GM18907 (cell line): ENCODE data around the gene CAND2.
"Not testable (repeated sequence)": the region's sequence is repeated elsewhere in the genome, so short reads cannot be mapped to it uniquely, and the experiment has no call there.

Experiments
- ATAC-seq: cut with Tn5 transposase; IDR thresholded peaks from one replicate; pipeline ENCODE4 v1.9.1; 2021; ENCODE audit warnings: mild to moderate bottlenecking, moderate library complexity; ENCODE audit not compliant: unreplicated experiment

CAND2 gene

GRCh38 chr3:12829886-12830784 is 33.7 kb downstream of the CAND2 start:
- ATAC-seq: no peak

DNA sequence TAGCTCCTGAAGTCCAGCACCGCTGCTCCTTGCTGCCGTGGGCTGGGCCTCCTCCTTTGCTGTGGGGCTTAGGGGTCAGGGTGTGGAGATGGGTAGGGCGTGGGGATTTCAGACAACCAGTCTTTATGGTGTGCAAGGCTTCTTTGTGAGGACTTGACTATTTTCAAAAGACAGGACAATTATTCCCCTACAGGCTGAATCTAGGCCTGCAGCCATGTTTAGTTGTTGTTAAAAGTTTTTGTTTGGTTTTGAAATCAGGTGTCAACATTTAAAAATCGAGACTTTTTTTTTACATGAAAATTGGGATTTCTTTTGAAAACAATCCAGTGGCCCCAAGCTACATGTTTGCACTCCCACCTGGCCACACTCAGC is 34.3 kb downstream of the CAND2 start:
- no peak for ATAC-seq

- ATAC-seq: no peak
These were observed 34.9 kb downstream of the CAND2 start for GRCh38 chr3:12831301-12831866.

DNA sequence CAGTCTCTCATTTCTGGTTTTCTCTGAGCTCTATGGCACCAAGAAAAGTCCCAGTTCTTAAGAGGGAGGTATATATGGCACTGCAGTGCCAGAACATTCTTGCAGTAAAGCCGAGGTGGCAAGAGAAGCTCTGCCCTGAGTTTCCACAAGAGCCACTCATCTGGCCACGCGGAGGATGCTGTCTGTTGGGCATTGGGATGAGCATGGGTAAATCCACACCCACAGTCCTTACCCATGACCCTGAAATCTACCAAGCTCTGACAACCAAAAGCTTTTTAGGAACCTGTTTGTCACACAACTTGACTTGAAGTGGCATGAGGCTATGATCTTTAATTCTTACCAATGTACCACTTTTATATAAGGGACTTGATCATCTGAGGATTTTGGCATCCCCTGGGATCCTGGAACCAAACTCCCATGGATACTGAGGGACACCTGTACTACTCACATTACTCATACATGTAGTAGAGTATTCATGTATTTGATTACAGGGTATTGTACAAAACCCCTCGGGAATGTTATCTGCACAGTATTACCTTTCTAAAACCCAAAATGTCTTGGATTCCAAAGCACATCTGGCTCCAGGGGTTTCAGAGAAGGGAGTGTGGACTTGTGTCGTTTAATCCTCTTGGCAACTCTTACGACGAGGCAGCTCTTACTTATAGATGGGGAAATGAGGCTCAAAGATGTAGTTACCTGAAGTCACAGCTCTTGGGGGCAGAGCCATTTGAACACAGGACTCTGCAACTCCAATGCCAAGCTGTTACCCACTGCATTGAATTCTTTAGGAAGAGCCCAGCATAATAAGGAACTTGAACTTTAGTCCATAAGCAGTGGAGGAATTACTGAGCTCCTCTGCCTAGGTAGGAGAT is 36.1 kb downstream of the CAND2 start:
- no peak for ATAC-seq

DNA sequence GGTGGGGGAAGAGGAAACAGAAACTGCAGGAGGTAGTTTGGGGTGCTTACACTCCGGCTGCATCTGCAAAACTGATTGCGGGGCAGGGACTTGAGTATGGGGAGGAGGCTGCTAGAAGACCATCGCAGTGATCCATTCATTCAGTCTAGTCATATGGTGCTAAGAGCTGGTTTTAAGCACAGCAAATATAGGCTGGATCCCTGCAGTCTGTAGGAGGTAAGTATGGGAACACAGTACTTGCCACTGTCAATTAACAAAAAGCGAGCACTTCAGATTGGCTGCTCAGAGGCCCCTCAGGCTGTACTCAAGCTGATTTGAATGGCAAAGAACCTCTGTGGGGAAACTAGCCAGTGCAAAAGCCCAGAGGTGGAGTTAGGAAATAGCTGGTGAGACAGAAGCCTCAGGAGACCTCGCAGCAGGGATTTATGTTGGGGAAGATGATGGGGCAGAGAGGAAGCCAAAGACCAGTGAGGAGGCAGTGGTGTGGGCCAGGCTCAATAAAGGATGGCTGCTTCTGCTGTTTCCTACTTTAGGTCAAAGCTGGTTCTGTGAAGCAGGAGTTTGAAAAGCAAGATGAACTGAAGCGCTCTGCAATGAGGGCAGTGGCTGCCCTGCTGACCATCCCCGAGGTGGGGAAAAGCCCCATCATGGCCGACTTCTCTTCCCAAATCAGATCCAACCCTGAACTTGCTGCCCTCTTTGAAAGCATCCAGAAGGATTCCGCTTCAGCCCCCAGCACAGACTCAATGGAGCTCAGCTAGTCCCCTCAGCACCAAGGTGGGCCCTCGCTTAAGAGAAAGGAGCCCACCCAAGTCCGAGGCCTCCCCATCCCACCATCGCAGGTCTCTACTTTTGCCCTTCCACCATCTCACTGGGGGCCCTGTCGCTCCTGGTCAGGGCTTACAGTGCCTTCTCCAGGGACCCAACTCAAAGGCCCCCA is 37.0 kb downstream of the CAND2 start:
- ATAC-seq: no peak

DNA sequence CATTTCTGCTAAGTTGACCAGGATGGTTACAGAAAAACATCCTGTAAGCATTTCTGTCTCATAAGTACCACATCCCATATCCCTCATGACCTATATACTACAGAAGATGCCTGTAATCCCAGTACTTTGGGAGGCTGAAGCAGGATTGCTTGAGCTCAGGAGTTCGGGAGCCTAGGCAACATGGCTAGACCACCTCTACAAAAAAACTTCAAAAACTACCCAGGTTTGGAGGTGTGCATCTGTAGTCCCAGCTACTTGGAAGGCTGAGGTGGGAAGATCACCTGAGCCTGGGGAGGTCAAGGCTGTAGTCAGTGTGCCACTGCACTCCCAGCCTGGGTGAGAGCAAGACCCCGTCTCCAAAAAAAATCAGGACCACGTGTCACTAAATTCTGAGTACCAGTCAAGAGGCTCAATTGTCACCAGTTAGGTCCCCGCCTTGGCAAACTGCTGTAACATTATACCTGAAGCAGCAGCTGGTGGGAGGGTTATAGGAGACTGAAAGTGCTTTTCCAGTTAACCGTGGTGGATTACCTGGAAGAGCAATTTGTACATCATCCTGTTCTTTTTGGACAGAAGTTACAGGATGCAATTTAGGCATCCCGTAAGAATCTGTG is 38.7 kb downstream of the CAND2 start:
- ATAC-seq: no peak

DNA sequence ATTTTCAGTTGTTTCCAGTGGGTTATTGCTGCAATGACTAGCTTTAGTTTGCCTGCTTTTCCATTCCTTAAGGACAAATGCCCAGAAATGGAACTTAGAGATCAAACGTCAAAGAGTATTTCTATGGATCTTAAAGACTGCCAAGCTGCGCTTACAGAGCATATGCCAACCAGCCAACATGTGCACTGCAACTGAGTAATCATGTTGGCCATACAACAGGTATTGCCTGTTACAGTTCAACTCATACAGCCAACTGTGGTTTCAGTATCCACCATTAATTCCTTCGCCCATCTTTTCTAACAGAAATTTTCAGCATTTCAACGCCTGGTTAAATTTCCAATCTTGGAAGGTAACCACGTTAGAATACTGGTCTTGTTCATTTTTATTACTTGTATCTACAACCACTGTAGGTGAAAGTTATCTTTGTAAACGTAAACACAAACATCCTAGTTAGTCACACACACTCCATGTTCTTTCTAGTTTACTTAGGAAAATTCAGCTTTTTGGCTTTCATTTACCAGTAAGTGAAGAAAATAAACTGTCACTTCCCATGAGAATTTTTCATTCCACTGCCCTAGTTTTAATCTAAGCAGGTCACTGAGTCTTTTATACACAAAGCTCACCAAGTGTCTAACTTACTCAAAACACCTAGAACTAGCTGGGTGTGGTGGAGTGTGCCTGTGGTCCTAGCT is 41.0 kb downstream of the CAND2 start:
- ATAC-seq: no peak

GRCh38 chr3:12838179-12838965 is 41.9 kb downstream of the CAND2 start:
- no peak for ATAC-seq

DNA sequence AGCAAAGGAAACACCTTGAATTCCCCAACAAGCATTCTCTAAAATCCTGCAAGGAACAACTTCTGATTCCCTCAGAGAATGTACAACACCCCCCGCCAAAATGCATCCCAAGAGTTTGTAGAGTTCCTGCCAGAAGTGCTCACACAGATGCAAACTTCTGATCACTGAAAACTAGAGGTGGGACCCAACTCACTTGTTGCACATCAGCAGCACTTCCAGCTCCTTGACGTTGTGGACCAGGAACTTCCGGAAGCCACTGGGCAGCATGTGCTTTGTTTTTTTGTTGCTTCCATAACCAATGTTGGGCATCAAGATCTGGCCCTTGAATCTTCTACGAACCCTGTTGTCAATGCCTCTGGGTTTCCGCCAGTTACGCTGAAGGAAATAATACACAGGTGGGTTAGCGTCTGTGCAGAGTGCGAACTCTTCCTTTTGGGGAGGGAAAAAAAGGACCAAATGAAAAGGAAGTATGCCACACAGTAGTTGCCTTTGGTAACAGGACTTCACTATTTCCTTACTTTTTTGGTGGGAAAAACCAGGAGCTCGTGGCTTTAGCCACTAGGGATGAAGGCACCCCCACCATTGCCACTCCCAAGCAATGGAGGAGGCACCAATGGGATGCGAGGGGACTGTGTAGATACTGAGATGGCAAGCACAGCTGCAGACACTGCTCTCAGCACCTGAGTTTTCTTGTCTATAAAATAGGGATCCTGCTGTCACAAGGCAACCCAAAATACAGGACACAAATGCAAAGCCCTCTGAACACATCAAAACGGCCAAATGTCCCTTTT is 42.9 kb downstream of the CAND2 start:
- no peak for ATAC-seq

GRCh38 chr3:12840148-12840547 is 43.7 kb downstream of the CAND2 start:
- ATAC-seq: not testable (repeated sequence)

DNA sequence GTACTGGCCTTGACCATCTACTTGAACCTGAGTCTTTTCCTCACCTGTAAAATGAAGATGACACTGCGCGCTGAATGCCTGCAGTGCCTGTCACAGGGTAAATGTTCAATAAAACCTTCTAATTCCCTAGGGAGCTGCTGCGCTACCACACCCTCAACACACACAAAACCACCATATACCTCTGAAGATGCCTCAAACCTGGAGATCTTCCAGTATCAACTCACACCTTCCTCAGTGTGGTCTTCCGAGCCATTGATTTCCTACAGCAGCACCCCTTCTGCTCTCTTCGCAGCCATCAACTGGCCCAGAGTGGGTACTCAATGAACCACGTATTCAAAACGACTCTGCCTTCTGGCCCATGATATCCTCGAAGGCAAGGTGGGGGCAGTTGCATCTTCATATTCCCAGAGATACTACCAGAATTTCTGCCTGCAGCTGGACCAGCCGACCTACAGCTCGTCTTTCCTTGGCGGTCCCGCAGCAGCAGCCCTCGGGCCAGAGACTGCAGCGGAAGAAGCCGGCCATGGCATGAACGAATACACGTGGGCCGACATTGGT is 44.2 kb downstream of the CAND2 start:
- peak; percentile 34 for ATAC-seq

- ATAC-seq: peak; percentile 87
These were observed 44.9 kb downstream of the CAND2 start, which contains the start of gene RPL32 for GRCh38 chr3:12841149-12841969. TSS of gene RPL32 (minus strand) at chr3:12841565. CDS start at chr3:12840237, 1,328 bp downstream.

DNA sequence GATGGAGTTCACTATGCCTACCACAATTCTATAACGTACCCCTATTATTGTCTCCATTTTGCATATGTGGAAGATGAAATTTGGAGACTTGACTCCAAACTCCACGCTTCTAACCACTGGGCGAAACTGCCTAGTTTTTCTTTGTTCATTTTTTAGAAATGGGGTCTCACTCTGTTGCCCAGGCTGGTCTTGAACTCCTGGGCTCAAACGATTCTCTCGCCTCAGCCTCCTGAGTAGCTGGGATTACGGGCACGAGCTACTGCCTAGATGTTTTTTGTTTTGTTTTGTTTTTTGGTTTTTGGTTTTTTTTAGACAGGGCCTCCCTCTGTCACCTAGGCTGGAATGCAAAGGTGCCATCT is 45.5 kb downstream of the CAND2 start:
- ATAC-seq: peak; percentile 13

DNA sequence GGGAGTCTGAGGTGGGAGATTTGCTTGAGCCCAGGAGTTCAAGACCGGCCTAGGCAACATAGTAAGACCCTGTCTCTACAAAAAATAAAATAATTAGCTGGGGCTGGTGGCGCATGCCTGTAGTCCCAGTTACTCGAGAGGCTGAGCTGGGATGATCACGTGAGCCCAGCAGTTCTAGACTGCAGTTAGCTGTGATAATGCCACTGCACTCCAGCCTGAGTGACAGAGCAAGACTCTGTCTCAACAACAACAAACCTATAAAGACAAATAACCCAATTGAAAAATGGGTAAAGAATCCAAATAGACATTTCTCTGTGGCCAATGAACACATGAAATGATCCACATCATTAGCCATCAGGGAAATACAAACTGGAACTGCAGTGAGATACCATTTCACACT is 46.0 kb downstream of the CAND2 start:
- no peak for ATAC-seq

DNA sequence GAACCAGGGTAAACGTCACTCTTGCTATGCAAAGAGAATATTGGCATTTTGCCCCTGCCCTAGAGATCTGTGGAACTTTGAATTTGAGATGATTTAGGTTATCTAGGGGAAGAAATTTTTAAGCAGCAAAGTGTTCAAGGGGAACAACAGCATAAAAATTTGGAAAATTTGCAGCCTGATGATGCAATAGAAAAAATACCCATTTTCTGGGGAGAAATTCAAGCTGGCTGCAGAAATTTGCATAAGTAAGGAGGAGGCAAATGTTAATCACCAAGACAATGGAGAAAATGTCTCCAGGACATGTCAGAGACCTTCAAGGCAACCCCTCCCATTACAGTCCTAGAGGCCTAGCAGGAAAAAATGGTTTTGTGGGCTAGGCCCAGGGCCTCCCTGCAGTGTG is 49.3 kb downstream of the CAND2 start:
- no peak for ATAC-seq

GRCh38 chr3:12852201-12852600 is 55.7 kb downstream of the CAND2 start:
- no peak for ATAC-seq

DNA sequence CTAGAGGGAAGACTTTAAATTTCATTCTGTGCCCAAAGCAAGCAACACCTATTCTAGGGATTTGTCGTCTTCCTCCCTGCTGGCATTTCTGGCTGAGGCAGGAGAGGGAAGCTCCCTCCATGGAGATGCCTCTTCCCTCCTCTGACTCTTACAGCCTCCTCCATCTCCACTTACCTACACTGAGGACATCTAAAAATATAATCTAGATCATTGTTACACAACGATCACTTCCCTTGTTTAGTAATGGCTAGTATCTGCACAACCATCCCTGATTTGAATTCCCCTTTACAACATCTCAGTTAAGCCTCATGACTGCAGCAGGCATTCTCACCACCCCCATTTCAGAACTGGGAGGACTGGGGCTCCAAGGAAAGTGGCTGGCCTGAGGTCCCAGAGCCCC is 57.4 kb downstream of the CAND2 start:
- ATAC-seq: not testable (repeated sequence)
